ENCODE data around the gene SDHAF2. TPM values are rescaled to one million over a fixed set of nuclear protein-coding genes. Genes with fewer than 3 reads are reported as not detected.

Gene SDHAF2
- total and polyA plus RNA-seq, 9 of the 15 experiments (the other 6 are each of a cell fraction or from before 2014, with no cell fraction given): 21.2 to 144 (median 40.4) TPM

GRCh38 chr11:61446211-61446651 is 16.3 kb downstream of the SDHAF2 start (continued):
- TF ChIP-seq, protein P1, sequence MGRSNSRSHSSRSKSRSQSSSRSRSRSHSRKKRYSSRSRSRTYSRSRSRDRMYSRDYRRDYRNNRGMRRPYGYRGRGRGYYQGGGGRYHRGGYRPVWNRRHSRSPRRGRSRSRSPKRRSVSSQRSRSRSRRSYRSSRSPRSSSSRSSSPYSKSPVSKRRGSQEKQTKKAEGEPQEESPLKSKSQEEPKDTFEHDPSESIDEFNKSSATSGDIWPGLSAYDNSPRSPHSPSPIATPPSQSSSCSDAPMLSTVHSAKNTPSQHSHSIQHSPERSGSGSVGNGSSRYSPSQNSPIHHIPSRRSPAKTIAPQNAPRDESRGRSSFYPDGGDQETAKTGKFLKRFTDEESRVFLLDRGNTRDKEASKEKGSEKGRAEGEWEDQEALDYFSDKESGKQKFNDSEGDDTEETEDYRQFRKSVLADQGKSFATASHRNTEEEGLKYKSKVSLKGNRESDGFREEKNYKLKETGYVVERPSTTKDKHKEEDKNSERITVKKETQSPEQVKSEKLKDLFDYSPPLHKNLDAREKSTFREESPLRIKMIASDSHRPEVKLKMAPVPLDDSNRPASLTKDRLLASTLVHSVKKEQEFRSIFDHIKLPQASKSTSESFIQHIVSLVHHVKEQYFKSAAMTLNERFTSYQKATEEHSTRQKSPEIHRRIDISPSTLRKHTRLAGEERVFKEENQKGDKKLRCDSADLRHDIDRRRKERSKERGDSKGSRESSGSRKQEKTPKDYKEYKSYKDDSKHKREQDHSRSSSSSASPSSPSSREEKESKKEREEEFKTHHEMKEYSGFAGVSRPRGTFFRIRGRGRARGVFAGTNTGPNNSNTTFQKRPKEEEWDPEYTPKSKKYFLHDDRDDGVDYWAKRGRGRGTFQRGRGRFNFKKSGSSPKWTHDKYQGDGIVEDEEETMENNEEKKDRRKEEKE (IDR thresholded peaks at IDR 0.05; ENCODE audit: borderline replicate concordance in 1 of 2, control insufficient read depth in 1 of 2, low read depth in 2 of 2, low read length in 1 of 2): no peak
- TF ChIP-seq TEAD1 (CRISPR knock-in tag; IDR thresholded peaks at IDR 0.05): peak in 1 of 2 experiments; percentile 75; a peak in 1 of 4 replicates
- no peak for TF ChIP-seq TFE3 (CRISPR knock-in tag; IDR thresholded peaks at IDR 0.05)
- no peak for TF ChIP-seq HNRNPLL (IDR thresholded peaks at IDR 0.05; ENCODE audit: low read depth, low read length, poor library complexity, severe bottlenecking)
- TF ChIP-seq ATF3 (IDR thresholded peaks at IDR 0.05): peak; percentile 23; the same call in 1 of the 2 replicates
- no peak for TF ChIP-seq ATF3 (CRISPR knock-in tag; conservative IDR thresholded peaks at IDR 0.05)
- TF ChIP-seq ZNF146 (CRISPR knock-in tag; IDR thresholded peaks at IDR 0.05; ENCODE audit: unreplicated experiment): no peak
- no peak for TF ChIP-seq ZNF354B (CRISPR knock-in tag; IDR thresholded peaks at IDR 0.05)
- TF ChIP-seq ASH1L (IDR thresholded peaks at IDR 0.05; ENCODE audit: borderline replicate concordance, low read depth, partially characterized antibody): no peak
- TF ChIP-seq EZH2 (IDR thresholded peaks at IDR 0.05; ENCODE audit: borderline replicate concordance, low read depth, low read length): no peak
- TF ChIP-seq SIRT6 (IDR thresholded peaks at IDR 0.05; ENCODE audit: low read depth, low read length): no peak
- TF ChIP-seq ZFPM2 (CRISPR knock-in tag; IDR thresholded peaks at IDR 0.05): no peak
- no peak; the same call in 1 of the 2 replicates for TF ChIP-seq NKRF (IDR thresholded peaks at IDR 0.05; ENCODE audit: borderline replicate concordance)
- TF ChIP-seq CBX5 (IDR thresholded peaks at IDR 0.05; ENCODE audit: borderline replicate concordance, low read depth): no peak
- no peak for TF ChIP-seq CREB5 (CRISPR knock-in tag; IDR thresholded peaks at IDR 0.05)
- TF ChIP-seq, protein P2, sequence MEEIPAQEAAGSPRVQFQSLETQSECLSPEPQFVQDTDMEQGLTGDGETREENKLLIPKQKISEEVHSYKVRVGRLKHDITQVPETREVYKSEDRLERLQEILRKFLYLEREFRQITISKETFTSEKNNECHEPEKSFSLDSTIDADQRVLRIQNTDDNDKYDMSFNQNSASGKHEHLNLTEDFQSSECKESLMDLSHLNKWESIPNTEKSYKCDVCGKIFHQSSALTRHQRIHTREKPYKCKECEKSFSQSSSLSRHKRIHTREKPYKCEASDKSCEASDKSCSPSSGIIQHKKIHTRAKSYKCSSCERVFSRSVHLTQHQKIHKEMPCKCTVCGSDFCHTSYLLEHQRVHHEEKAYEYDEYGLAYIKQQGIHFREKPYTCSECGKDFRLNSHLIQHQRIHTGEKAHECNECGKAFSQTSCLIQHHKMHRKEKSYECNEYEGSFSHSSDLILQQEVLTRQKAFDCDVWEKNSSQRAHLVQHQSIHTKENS (CRISPR knock-in tag; IDR thresholded peaks at IDR 0.05): no peak
